H1 (cell line): ENCODE results near the gene SLC1A1. TPM values are rescaled to one million over a fixed set of nuclear protein-coding genes. Genes with fewer than 3 reads are reported as not detected.

Experiments used
- ATF2 ChIP-seq: IDR thresholded peaks from 2 replicates; pipeline ENCODE4 v1.6.1; 2012; ENCODE audit warnings: low read length, inconsistent platforms
- BRCA1 ChIP-seq: IDR thresholded peaks from 2 replicates; pipeline ENCODE4 v1.6.1; 2012; ENCODE audit warnings: low read depth, low read length, improper control_type of control experiment
- GABPA ChIP-seq: IDR thresholded peaks from 2 replicates; pipeline ENCODE4 v1.6.1; 2011; ENCODE audit warnings: mild to moderate bottlenecking, low read length, moderate library complexity, borderline replicate concordance; ENCODE audit not compliant: insufficient read depth
- MAX ChIP-seq: IDR thresholded peaks from 2 replicates; pipeline ENCODE4 v1.6.1; 2012; ENCODE audit warnings: inconsistent platforms
- POU5F1 ChIP-seq: IDR thresholded peaks from 2 replicates; pipeline ENCODE4 v1.6.1; 2011; ENCODE audit warnings: low read depth, mild to moderate bottlenecking, low read length, moderate library complexity
- RBBP5 ChIP-seq: IDR thresholded peaks from 2 replicates; pipeline ENCODE4 v1.7.1; 2012; ENCODE audit warnings: low read depth, mild to moderate bottlenecking, inconsistent platforms, low read length, moderate library complexity, borderline replicate concordance
- RXRA ChIP-seq: IDR thresholded peaks from 2 replicates; pipeline ENCODE4 v1.6.1; 2011; ENCODE audit warnings: low read depth, mild to moderate bottlenecking, low read length, moderate library complexity; ENCODE audit not compliant: insufficient read depth
- YY1 ChIP-seq: IDR thresholded peaks from 2 replicates; pipeline ENCODE4 v1.6.1; 2011; ENCODE audit warnings: low read depth, mild to moderate bottlenecking, low read length
- polyA plus RNA-seq, 7 experiments: library from polyadenylated mRNA; depleted of rRNA in 3 of 7; stranded (reverse) in 5 of 7; unstranded in 2 of 7; fragments of >200 nt in 5 of 7; fragments of 200-250 nt in 2 of 7; gene quantifications; 1 replicate in 5 of 7; 2 replicates in 1 of 7; 4 replicates in 1 of 7; pipeline versions ENCODE4 v1.2.1 to v1.2.3, GENCODE V29; 2011 to 2013; ENCODE audit warnings: missing spikeins in 2 of 7, mixed read lengths in 2 of 7
- total RNA-seq: library from RNA; stranded (reverse); fragmentation: NEBNext Ultra II Directional; extraction: Animal tissue kit (Norgen Biotek cat#: 25700); gene quantifications from 2 replicates; pipeline ENCODE4 v1.2.1, GENCODE V29; 2021
- TF ChIP-seq, protein P1 (sequence below): fragments of 300-600 bp; sonication (generic); IDR thresholded peaks from 2 replicates; pipeline ENCODE4 v1.7.1; 2012; ENCODE audit warnings: low read length, moderate library complexity, mild to moderate bottlenecking, inconsistent platforms; ENCODE audit not compliant: insufficient replicate concordance

SLC1A1 gene
- total and polyA plus RNA-seq, 2 of the 8 experiments (the other 6 are each of a cell fraction or from before 2014, with no cell fraction given): 4.7 to 11.7 TPM

GRCh38 chr9:4494332-4494731, 4.1 kb downstream of the SLC1A1 start (continued):
- TF ChIP-seq, protein P1, sequence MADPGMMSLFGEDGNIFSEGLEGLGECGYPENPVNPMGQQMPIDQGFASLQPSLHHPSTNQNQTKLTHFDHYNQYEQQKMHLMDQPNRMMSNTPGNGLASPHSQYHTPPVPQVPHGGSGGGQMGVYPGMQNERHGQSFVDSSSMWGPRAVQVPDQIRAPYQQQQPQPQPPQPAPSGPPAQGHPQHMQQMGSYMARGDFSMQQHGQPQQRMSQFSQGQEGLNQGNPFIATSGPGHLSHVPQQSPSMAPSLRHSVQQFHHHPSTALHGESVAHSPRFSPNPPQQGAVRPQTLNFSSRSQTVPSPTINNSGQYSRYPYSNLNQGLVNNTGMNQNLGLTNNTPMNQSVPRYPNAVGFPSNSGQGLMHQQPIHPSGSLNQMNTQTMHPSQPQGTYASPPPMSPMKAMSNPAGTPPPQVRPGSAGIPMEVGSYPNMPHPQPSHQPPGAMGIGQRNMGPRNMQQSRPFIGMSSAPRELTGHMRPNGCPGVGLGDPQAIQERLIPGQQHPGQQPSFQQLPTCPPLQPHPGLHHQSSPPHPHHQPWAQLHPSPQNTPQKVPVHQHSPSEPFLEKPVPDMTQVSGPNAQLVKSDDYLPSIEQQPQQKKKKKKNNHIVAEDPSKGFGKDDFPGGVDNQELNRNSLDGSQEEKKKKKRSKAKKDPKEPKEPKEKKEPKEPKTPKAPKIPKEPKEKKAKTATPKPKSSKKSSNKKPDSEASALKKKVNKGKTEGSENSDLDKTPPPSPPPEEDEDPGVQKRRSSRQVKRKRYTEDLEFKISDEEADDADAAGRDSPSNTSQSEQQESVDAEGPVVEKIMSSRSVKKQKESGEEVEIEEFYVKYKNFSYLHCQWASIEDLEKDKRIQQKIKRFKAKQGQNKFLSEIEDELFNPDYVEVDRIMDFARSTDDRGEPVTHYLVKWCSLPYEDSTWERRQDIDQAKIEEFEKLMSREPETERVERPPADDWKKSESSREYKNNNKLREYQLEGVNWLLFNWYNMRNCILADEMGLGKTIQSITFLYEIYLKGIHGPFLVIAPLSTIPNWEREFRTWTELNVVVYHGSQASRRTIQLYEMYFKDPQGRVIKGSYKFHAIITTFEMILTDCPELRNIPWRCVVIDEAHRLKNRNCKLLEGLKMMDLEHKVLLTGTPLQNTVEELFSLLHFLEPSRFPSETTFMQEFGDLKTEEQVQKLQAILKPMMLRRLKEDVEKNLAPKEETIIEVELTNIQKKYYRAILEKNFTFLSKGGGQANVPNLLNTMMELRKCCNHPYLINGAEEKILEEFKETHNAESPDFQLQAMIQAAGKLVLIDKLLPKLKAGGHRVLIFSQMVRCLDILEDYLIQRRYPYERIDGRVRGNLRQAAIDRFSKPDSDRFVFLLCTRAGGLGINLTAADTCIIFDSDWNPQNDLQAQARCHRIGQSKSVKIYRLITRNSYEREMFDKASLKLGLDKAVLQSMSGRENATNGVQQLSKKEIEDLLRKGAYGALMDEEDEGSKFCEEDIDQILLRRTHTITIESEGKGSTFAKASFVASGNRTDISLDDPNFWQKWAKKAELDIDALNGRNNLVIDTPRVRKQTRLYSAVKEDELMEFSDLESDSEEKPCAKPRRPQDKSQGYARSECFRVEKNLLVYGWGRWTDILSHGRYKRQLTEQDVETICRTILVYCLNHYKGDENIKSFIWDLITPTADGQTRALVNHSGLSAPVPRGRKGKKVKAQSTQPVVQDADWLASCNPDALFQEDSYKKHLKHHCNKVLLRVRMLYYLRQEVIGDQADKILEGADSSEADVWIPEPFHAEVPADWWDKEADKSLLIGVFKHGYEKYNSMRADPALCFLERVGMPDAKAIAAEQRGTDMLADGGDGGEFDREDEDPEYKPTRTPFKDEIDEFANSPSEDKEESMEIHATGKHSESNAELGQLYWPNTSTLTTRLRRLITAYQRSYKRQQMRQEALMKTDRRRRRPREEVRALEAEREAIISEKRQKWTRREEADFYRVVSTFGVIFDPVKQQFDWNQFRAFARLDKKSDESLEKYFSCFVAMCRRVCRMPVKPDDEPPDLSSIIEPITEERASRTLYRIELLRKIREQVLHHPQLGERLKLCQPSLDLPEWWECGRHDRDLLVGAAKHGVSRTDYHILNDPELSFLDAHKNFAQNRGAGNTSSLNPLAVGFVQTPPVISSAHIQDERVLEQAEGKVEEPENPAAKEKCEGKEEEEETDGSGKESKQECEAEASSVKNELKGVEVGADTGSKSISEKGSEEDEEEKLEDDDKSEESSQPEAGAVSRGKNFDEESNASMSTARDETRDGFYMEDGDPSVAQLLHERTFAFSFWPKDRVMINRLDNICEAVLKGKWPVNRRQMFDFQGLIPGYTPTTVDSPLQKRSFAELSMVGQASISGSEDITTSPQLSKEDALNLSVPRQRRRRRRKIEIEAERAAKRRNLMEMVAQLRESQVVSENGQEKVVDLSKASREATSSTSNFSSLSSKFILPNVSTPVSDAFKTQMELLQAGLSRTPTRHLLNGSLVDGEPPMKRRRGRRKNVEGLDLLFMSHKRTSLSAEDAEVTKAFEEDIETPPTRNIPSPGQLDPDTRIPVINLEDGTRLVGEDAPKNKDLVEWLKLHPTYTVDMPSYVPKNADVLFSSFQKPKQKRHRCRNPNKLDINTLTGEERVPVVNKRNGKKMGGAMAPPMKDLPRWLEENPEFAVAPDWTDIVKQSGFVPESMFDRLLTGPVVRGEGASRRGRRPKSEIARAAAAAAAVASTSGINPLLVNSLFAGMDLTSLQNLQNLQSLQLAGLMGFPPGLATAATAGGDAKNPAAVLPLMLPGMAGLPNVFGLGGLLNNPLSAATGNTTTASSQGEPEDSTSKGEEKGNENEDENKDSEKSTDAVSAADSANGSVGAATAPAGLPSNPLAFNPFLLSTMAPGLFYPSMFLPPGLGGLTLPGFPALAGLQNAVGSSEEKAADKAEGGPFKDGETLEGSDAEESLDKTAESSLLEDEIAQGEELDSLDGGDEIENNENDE: no peak
- no peak for TF ChIP-seq YY1
- no peak for TF ChIP-seq BRCA1
- TF ChIP-seq POU5F1: no peak
- TF ChIP-seq RBBP5: no peak
- no peak for TF ChIP-seq ATF2
- TF ChIP-seq GABPA: no peak
- no peak for TF ChIP-seq MAX
- no peak for TF ChIP-seq RXRA
